Suppressor macrophage (primary cell): ENCODE measurements around the gene SSTR1.

ENCODE experiments used
- DNase-seq, 4 experiments: peaks; one replicate each; pipeline ENCODE4 v3.0.0-alpha.2; 2020 to 2022

The SSTR1 gene

GRCh38 chr14:38238878-38239277 is 31.2 kb downstream of the SSTR1 start:
- no peak for DNase-seq

- no peak for DNase-seq
Observed at GRCh38 chr14:38243696-38244240, 36.1 kb downstream of the SSTR1 start.

- no peak for DNase-seq
Observed at GRCh38 chr14:38248321-38249028, 40.8 kb downstream of the SSTR1 start.

DNA sequence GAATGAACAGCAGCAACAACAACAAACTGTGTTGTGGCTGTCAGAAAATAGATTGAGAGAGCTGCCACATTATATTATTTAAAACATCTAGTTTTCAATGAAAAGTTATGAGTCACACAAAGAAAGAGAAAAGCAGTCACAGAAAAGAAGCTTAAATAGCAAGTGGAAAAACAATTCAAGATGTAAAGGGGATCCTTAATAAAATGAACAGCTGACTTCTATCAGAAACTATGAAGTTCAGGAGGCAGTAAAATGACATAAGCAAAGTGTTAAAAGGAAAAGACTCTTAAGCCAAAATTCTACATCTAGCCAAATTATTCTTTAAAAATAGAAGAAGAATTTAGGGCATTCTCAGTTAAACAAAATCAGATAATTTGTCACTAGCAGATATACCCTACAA is 42.6 kb downstream of the SSTR1 start:
- no peak for DNase-seq

- no peak for DNase-seq
Observed at GRCh38 chr14:38252066-38252710, 44.5 kb downstream of the SSTR1 start.

- no peak for DNase-seq
Observed at GRCh38 chr14:38253676-38254075, 46.0 kb downstream of the SSTR1 start.

DNA sequence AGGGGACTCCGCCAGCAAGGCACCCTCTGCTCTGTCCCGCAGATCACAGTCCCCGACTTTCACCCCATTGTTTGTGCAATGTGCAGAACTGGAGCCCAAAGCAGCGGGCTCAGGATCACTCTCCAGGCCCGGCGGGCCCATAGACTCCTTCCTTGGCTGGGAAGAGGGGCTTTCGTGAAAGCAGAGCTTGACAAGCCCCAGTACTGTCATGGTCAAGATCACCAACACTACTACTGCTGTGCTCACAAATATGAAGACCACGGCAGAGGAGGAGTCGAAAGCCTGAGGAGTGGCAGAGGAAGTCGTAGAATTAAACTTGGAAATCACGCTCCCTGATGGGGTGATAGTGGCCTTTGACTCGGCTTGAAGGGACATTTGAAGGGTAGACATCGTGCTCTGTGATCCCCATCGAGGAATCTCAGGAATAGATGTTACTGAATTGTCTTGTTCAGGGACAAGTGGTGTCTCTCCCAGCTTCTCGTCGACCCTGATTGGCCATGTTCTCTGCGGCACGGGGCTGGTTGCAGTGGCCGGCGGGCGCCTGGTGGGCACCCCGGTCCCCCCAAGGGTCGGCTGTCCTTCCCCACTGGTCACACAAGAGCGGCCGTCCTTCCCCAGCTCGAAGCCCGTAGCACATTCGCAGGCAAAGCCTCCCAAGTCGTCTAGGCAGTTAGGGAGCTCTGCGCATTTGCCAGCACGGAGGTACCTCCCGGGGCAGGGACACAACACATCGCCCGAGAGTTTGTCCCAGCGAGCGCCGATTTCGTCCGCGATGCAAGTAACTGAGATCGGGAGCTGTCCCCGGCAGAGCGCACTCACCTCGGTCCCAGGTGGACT is 47.1 kb downstream of the SSTR1 start:
- DNase-seq = no peak

DNA sequence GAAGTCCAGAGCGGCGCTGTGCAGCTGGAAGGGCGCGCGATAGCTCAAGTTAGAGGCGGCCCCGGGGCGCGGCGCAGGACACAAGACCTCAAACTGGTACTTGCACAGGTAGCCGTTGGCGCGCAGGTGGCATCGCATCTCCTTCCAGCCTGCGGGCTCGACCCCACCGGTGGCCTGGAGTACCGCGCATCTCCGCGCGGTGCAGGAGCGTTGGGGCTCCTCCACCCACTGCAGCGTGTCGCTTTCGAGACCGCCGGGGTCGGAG is 47.6 kb downstream of the SSTR1 start:
- DNase-seq = no peak

GRCh38 chr14:38255673-38256532 is 48.2 kb downstream of the SSTR1 start, which contains the start of gene CLEC14A:
TSS of gene CLEC14A (minus strand) at chr14:38256093. CDS start at chr14:38256022, 71 bp downstream.
- no peak for DNase-seq

DNA sequence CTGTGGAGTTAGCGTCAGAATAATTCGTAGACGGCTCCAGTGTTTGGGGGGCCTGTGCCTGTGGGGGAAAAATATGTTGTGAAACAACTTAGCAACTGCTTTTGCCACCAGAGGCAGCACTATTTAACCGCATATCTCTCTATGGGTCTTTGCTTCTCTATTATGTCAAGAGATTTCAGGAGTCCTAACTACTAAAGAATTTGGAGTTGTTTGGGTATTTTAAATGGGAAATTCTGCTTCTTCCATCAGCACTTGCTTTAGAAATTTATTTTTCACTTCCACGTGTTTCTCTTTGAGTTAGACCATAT is 48.8 kb downstream of the SSTR1 start:
- DNase-seq = no peak

GRCh38 chr14:38257507-38257906 is 49.8 kb downstream of the SSTR1 start:
- DNase-seq = no peak

- peak in 3 of 4 experiments; percentile 4 to 44 (median 38) for DNase-seq
Observed at GRCh38 chr14:38261620-38262019, 53.9 kb downstream of the SSTR1 start.
